ENCODE data around the gene BRWD1.
A peak's percentile ranks its signal among the peaks of the same experiment; 100 is the strongest.

BRWD1 gene

GRCh38 chr21:39216290-39216689 is 97.1 kb downstream of the BRWD1 start:
- TF ChIP-seq CTCF (IDR thresholded peaks at IDR 0.05; ENCODE audit: control insufficient read depth, insufficient read depth, low read depth, low read length, missing control alignments) = no peak
- no peak overlapping the region for H3K4me3 ChIP-seq (ENCODE audit: control insufficient read depth, low read depth, low read length)
- no peak for DNase-seq (ENCODE audit: low read depth)

GRCh38 chr21:39215078-39215477 is 98.4 kb downstream of the BRWD1 start:
- DNase-seq (ENCODE audit: low read depth) = no peak
- TF ChIP-seq CTCF (IDR thresholded peaks at IDR 0.05; ENCODE audit: control insufficient read depth, insufficient read depth, low read depth, low read length, missing control alignments) = no peak
- H3K4me3 ChIP-seq (ENCODE audit: control insufficient read depth, low read depth, low read length) = no peak overlapping the region

GRCh38 chr21:39209334-39209688 is 104.1 kb downstream of the BRWD1 start:
- TF ChIP-seq CTCF (IDR thresholded peaks at IDR 0.05; ENCODE audit: control insufficient read depth, insufficient read depth, low read depth, low read length, missing control alignments) = no peak
- DNase-seq (ENCODE audit: low read depth) = no peak
- H3K4me3 ChIP-seq (ENCODE audit: control insufficient read depth, low read depth, low read length) = no peak overlapping the region

GRCh38 chr21:39208624-39209333 is 104.7 kb downstream of the BRWD1 start:
- TF ChIP-seq CTCF (IDR thresholded peaks at IDR 0.05; ENCODE audit: control insufficient read depth, insufficient read depth, low read depth, low read length, missing control alignments) = no peak

GRCh38 chr21:39204134-39204533 is 109.3 kb downstream of the BRWD1 start:
- TF ChIP-seq CTCF (IDR thresholded peaks at IDR 0.05; ENCODE audit: control insufficient read depth, insufficient read depth, low read depth, low read length, missing control alignments) = peak; percentile 11
- no peak overlapping the region for H3K4me3 ChIP-seq (ENCODE audit: control insufficient read depth, low read depth, low read length)
- no peak for DNase-seq (ENCODE audit: low read depth)

More at GRCh38 chr21:39208624-39209333, 104.7 kb downstream of the BRWD1 start:
- no peak for DNase-seq (ENCODE audit: low read depth)
- H3K4me3 ChIP-seq (ENCODE audit: control insufficient read depth, low read depth, low read length) = no peak overlapping the region

GRCh38 chr21:39198800-39199199 is 114.6 kb downstream of the BRWD1 start:
- no peak for DNase-seq (ENCODE audit: low read depth)
- no peak for TF ChIP-seq CTCF (IDR thresholded peaks at IDR 0.05; ENCODE audit: control insufficient read depth, insufficient read depth, low read depth, low read length, missing control alignments)
- H3K4me3 ChIP-seq (ENCODE audit: control insufficient read depth, low read depth, low read length) = no peak overlapping the region
